ENCODE results near the gene ACTL8.
A peak's percentile ranks its signal among the peaks of the same experiment; 100 is the strongest.

ACTL8 gene

DNA sequence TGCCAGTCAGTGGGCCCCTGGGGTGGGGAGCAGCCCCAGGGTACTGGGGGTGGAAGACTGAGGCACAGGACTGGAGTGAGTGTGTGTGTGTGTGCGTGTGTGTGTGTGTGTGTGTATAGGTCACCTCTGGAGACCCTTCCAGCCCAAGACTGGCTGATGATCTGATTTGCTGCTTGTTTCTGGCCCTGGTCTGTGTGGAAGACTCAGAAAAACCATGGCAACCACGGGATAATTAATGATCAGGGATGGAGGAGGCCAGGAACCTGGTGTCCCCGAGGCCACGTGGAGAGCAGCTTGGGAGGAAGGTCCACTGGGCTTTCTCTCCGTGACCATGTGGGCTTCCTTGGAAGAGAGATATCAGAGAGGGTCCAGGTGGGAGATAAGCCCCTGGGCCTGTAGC, 4.8 kb upstream of the ACTL8 start:
- Histone ChIP-seq H3K79me2 (ENCODE audit: insufficient read depth, low read depth) (no peaks in the 10 kb centered on the region), H2AFZ (ENCODE audit: low read depth) (no peak overlapping the region), H3K27ac (no peak overlapping the region), H3K36me3 (ENCODE audit: insufficient read depth) (no peaks in the 10 kb centered on the region), H3K4me2 (no peak overlapping the region), H4K20me1 (ENCODE audit: insufficient read depth) (no peaks in the 10 kb centered on the region), H3K9ac (no peak overlapping the region), H3K4me1 (ENCODE audit: low read depth, poor library complexity, severe bottlenecking) (no peaks in the 10 kb centered on the region), H3K4me3 (IDR thresholded peaks at IDR 0.05; ENCODE audit: insufficient read depth, low read depth, low read length) (no peak overlapping the region), H3K27me3 (ENCODE audit: insufficient read depth, low read depth) (no peaks in the 10 kb centered on the region)
- TF ChIP-seq, protein P1, sequence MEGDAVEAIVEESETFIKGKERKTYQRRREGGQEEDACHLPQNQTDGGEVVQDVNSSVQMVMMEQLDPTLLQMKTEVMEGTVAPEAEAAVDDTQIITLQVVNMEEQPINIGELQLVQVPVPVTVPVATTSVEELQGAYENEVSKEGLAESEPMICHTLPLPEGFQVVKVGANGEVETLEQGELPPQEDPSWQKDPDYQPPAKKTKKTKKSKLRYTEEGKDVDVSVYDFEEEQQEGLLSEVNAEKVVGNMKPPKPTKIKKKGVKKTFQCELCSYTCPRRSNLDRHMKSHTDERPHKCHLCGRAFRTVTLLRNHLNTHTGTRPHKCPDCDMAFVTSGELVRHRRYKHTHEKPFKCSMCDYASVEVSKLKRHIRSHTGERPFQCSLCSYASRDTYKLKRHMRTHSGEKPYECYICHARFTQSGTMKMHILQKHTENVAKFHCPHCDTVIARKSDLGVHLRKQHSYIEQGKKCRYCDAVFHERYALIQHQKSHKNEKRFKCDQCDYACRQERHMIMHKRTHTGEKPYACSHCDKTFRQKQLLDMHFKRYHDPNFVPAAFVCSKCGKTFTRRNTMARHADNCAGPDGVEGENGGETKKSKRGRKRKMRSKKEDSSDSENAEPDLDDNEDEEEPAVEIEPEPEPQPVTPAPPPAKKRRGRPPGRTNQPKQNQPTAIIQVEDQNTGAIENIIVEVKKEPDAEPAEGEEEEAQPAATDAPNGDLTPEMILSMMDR (conservative IDR thresholded peaks at IDR 0.05; ENCODE audit: low read depth, low read length): no peak

DNA sequence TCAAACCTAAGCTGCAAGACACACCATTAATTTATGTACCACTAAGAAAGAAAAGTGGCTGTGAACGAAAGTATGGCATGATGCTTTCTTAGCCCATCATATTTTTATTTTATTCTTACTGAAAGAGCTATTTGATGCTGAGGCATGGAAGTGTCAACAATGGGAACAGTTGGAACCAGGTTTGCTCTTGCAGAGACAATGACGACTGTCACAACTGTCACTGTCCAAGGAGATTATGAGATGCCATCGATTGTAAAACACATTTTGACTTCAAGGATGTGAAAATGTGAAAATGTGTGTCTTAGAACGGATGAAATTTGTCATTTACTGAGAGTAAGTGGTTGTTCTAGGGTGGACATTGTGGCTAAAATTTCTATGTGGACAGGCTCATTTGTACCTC, 2.8 kb upstream of the ACTL8 start:
- H3K79me2 ChIP-seq (ENCODE audit: insufficient read depth, low read depth): no peaks in the 10 kb centered on the region
- H3K27me3 ChIP-seq (ENCODE audit: insufficient read depth, low read depth): no peaks in the 10 kb centered on the region; the same call in 1 of the 2 replicates
- no peak overlapping the region for H3K4me2 ChIP-seq
- H3K4me1 ChIP-seq (ENCODE audit: low read depth, poor library complexity, severe bottlenecking): no peaks in the 10 kb centered on the region
- no peaks in the 10 kb centered on the region for H3K36me3 ChIP-seq (ENCODE audit: insufficient read depth)
- no peak overlapping the region for H2AFZ ChIP-seq (ENCODE audit: low read depth)
- no peak overlapping the region for H3K9ac ChIP-seq
- TF ChIP-seq, protein P1 (conservative IDR thresholded peaks at IDR 0.05; ENCODE audit: low read depth, low read length): no peak
- H3K4me3 ChIP-seq (IDR thresholded peaks at IDR 0.05; ENCODE audit: insufficient read depth, low read depth, low read length): no peak overlapping the region
- H3K27ac ChIP-seq: no peak overlapping the region
- H4K20me1 ChIP-seq (ENCODE audit: insufficient read depth): no peaks in the 10 kb centered on the region

DNA sequence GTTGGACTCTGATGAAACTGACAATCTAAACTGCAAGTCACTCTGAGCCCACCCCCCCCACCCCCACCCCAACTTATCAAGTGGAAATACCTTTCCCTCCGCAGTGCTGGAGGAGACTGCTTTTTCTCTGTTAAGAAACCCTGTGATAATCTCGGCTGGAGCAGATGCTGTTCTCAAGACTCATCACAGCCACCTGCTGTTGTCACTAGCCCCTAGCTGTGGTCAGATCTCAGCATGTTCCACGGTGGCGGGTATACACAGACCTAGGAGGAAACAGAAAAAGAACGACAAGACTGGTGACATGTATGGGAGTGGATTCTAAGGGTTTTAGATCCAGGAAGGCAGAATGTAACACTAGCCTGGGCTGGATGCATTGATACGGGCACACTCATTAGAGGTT, 2.3 kb downstream of the ACTL8 start:
- H3K4me3 ChIP-seq (IDR thresholded peaks at IDR 0.05; ENCODE audit: insufficient read depth, low read depth, low read length): no peak overlapping the region
- no peaks in the 10 kb centered on the region for H3K36me3 ChIP-seq (ENCODE audit: insufficient read depth)
- no peaks in the 10 kb centered on the region for H3K4me1 ChIP-seq (ENCODE audit: low read depth, poor library complexity, severe bottlenecking)
- H2AFZ ChIP-seq (ENCODE audit: low read depth): no peak overlapping the region
- H3K9ac ChIP-seq: no peak overlapping the region
- no peaks in the 10 kb centered on the region for H3K79me2 ChIP-seq (ENCODE audit: insufficient read depth, low read depth)
- H3K27me3 ChIP-seq (ENCODE audit: insufficient read depth, low read depth): no peaks in the 10 kb centered on the region; the same call in 1 of the 2 replicates
- H3K4me2 ChIP-seq: no peak overlapping the region
- H3K27ac ChIP-seq: no peak overlapping the region
- TF ChIP-seq, protein P1 (conservative IDR thresholded peaks at IDR 0.05; ENCODE audit: low read depth, low read length): no peak
- no peaks in the 10 kb centered on the region for H4K20me1 ChIP-seq (ENCODE audit: insufficient read depth)

DNA sequence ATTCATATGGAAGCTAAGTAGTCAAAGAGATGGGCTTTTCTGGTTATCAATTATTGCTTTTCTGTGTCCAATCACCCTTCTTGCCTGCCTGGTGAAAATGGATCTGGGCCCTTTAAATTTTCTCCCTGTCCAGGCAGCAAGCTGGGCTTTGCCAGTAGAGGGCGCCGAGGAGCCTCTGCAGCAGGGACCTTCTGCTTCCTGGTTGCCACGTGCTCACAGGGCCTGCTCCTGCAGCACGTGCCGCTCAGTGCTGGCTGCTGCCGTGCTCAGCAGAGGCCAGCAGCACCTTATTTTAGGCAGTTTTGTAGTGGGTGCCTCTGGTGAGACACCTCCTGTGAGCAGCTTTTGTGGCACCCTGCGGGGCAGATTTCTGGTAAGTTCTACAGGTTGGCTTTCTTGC, 4.0 kb downstream of the ACTL8 start:
- no peak overlapping the region for H3K4me3 ChIP-seq (IDR thresholded peaks at IDR 0.05; ENCODE audit: insufficient read depth, low read depth, low read length)
- H3K4me2 ChIP-seq: no peak overlapping the region
- H3K27me3 ChIP-seq (ENCODE audit: insufficient read depth, low read depth): no peaks in the 10 kb centered on the region; the same call in 1 of the 2 replicates
- TF ChIP-seq, protein P1 (conservative IDR thresholded peaks at IDR 0.05; ENCODE audit: low read depth, low read length): peak; percentile 37; the same call in 1 of the 2 replicates
- no peaks in the 10 kb centered on the region for H4K20me1 ChIP-seq (ENCODE audit: insufficient read depth)
- H3K36me3 ChIP-seq (ENCODE audit: insufficient read depth): no peaks in the 10 kb centered on the region
- H3K9ac ChIP-seq: no peak overlapping the region
- no peaks in the 10 kb centered on the region for H3K79me2 ChIP-seq (ENCODE audit: insufficient read depth, low read depth)
- H3K4me1 ChIP-seq (ENCODE audit: low read depth, poor library complexity, severe bottlenecking): no peaks in the 10 kb centered on the region
- H2AFZ ChIP-seq (ENCODE audit: low read depth): peak overlapping the region; percentile 18; the same call in 1 of the 2 replicates
- H3K27ac ChIP-seq: no peak overlapping the region

All from KMS-11 (cell line).